SIG-M5 (cell line): Measurements from ENCODE around the gene CD22.

ENCODE experiments used
- DNase-seq: peaks from one replicate; lab custom pipeline; 2025; lab: John Stamatoyannopoulos, UW

The CD22 gene

DNA sequence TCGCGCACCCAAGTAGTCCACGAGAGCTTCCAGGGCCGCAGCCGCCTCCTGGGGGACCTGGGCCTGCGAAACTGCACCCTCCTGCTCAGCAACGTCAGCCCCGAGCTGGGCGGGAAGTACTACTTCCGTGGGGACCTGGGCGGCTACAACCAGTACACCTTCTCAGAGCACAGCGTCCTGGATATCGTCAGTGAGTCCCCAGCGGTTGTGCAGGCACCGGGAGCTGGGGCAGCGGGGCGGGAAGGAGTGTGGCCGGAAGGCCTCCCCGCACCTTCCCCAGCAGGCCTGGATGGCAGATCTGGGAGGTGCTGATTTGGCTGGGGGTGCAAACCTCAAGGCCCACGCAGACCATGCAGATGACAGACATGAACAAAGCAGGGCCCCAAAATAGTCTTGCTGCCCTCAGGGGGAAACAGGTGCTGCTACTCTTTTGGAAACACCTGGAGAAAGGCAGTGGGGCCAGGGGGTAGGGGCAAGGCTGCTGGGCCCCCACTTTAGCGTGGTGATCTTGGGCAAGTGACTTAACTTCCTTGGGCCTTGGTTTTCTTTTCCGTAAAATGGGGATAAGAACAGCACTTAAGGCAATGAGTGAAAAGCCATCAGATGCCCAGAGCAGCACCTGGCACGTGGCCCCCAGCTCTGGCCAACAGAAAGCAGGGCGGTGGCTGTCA lies 33.1 kb upstream of the CD22 start:
- DNase-seq = no peak

DNA sequence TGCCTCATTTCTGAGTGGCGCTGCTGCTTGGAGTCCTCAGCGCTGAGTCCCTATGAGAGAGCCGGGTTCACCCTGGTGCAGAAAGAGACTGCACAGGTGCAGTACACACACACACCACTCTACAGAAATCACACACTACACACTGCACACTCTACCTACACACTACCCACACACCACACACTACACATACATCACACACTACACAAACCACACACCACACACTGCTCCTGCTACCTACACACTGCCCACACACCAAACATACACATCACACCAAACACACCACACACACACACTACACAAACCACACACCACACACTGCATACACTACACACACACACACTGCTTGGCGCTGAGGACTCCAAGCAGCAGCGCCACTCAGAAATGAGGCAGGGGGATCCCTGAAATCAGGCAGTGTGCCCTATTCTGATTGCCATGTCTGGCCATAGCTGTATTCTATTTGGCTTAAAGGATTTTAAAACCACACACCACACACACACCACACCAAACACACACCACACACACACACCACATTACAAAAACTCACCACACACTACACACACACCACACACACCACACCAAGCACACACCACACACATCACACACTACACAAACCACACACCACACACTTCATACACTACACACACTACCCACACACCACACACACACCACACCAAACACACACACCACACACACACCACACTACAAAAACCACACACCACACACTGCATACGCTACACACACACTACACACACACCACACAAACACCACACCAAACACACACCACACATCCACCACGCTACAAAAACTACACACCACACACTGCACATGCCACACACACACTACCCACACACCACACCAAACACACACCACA lies 32.1 kb upstream of the CD22 start:
- no peak for DNase-seq

- DNase-seq = no peak
These were observed 31.5 kb upstream of the CD22 start for GRCh38 chr19:35297515-35297848.

DNA sequence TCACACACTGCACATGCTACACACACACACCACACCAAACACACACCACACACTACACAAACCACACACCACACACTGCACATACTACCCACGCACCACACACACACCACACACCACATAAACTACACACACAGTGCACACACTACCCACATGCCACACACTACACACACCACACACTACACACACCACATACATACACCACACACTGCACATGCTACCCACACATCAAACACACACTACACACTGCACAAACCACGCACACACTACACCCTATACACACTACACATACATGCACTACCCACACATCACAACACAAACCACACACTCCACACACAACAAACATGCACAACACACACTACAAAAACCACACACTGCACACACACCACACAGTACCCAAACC lies 31.1 kb upstream of the CD22 start:
- DNase-seq = no peak

DNA sequence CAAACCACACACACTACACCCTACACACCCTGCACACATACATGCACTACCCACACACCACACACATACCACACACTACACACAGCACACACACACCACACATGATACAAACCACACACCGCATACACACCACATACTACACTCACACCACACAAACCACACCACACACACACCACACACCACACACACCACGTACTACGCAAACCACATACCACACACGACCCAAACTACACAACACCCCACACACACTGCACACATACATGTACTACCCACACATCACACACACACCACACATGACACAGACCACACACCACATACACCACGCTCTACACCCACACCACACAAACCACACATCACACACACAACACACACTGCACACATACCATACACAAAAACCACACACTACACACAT lies 30.4 kb upstream of the CD22 start:
- no peak for DNase-seq

DNA sequence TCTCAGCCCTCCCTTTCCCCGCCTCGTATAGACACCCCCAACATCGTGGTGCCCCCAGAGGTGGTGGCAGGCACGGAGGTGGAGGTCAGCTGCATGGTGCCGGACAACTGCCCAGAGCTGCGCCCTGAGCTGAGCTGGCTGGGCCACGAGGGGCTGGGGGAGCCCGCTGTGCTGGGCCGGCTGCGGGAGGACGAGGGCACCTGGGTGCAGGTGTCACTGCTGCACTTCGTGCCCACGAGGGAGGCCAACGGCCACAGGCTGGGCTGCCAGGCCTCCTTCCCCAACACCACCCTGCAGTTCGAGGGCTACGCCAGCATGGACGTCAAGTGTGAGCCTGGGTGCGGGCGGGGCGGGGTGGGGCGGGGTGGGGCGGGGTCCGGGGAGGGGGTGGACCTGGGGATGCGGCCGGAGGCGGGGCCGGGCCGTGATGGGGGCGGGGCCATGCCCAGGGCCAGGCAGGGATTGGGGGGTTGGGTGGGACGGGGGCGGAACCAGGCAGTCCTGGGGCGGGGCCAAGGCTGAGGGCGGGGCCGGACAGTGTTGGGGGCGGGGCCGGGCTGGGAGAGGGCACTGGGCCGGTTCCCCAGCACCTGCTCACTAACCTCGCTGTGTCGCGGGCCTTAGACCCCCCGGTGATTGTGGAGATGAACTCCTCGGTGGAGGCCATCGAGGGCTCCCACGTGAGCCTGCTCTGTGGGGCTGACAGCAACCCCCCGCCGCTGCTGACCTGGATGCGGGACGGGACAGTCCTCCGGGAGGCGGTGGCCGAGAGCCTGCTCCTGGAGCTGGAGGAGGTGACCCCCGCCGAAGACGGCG lies 29.3 kb upstream of the CD22 start:
- DNase-seq = no peak

GRCh38 chr19:35300339-35300649 lies 28.7 kb upstream of the CD22 start:
- DNase-seq = no peak

- no peak for DNase-seq
These were observed 27.0 kb upstream of the CD22 start for GRCh38 chr19:35301961-35302360.

- no peak for DNase-seq
These were observed 26.5 kb upstream of the CD22 start for GRCh38 chr19:35302446-35302845.

GRCh38 chr19:35303357-35303915 lies 25.6 kb upstream of the CD22 start:
- DNase-seq = no peak

- DNase-seq = no peak
These were observed 25.0 kb upstream of the CD22 start for GRCh38 chr19:35304036-35304435.

DNA sequence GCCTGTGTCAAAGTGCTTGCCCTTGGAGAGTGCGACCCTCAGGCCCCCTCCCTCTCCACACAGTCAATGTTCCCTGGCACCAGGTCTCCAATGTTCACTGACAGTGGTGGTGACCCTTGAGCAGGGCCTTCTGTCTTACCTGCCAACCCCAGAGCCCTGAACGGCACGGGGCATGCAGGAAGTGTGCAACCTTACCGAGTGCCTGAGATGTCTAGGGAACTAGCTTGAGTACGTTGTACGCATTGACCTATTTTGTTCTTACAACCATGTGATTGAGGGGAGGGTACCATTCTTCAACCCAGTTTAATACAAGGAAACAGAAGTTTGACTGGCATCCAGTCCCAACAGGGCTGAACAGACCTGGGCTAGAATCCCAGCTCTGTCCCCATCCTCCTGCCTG lies 23.8 kb upstream of the CD22 start:
- DNase-seq = no peak

DNA sequence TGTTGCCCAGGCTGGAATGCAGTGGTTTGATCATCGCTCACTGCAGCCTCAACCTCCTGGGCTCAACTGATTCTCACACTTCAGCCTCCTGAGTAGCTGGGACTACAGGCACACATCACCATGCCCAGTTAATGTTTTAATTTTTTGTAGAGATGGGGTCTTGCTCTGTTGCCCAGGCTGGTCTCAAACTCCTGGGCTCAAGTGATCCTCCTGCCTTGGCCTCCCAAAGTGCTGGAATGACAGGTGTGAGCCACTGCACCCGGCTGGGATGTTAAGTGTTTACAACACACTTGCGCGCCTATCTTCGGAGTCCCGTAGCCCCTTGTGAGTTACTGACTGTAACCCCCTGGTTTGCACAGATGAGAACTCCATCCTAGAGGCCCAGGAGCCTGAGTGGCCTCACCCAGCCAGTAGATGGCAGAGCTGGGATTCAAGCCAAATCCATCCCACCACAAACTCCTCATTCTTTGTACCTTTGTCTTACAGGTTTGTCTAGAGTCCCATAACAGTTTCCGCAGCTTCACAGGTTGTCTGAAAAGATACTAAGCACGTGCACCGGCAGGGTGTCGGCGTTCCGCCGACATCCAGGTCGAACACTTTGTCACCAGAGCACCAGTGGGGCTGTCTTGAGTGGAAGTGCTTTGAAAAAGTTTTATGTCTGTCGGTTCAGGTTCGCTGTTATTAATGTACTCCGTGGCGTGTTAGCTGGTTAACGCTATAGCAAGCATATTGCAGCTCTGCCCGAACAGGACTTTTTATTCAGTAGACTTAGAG lies 22.3 kb upstream of the CD22 start:
- no peak for DNase-seq

DNA sequence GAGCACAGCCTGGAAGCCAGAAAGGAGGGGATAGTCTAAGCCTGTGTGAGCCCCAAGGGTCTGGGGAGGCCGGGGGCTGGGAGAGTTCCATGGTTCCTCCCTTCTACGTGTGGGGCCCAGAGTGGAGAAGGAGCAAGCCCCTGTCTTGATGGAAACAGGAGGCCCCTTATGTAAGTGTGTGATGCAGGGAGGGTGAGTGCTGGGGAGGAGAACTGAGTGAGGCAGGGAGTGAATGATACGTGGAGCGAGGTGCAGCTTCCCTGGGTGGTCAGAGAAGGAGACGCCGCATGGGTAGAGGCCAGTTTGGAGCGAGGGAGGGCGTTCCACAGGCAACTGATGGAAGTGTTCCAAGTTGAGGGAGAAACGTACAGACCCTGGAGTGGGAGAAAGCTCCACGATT lies 21.1 kb upstream of the CD22 start:
- no peak for DNase-seq

- no peak for DNase-seq
These were observed 20.1 kb upstream of the CD22 start for GRCh38 chr19:35308910-35309309.

- DNase-seq = no peak
These were observed 19.3 kb upstream of the CD22 start for GRCh38 chr19:35309481-35310279.

DNA sequence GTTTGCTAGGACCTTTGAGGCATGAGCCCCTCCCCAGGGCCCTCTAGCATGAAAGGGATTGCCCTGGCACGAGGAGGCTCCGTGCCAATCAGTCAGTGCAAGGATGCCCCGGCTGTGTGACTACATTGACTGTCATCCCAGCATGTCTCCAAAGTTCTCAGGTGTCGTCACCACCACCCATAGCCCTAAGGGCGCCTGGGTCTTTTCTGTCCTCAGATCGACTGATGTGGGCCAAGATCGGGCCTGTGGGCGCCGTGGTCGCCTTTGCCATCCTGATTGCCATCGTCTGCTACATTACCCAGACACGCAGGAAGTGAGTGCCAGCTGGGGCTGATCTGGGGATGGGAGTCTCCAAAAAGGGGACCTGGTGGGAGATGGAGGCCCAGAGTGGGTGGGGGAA lies 18.7 kb upstream of the CD22 start:
- no peak for DNase-seq

GRCh38 chr19:35310811-35311465 lies 18.0 kb upstream of the CD22 start:
- no peak for DNase-seq

GRCh38 chr19:35311901-35312665 lies 16.9 kb upstream of the CD22 start:
- no peak for DNase-seq

DNA sequence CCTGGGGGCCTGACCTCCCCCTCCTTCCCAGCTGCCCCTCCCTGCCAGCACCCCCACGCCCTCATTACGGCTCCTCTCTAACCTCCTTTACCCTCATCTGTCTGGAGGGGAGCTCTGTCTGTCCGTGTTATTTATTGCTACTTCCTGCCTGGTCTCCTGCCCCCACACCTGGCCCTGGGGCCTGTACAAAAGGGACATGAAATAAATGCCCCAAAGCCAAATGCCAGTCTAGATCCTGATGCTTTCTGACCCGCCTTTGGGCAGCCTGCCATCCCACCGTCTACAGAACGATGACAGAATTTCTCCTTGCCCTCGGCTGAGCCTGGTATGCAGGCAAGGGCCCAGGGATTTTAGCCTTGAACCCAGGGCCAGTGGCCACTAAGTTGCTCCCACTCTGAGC lies 15.4 kb upstream of the CD22 start:
- no peak for DNase-seq
